ENCODE data around the gene PLPP3. TPM values are rescaled to one million over a fixed set of nuclear protein-coding genes. Genes with fewer than 3 reads are reported as not detected.

Gene PLPP3
- total RNA-seq, 2 donors from 2014 or later, result not detected

- no peaks in the 10 kb centered on the region for H3K36me3 Mint-ChIP-seq (ENCODE audit: low read depth)
- no peak for ATAC-seq (replicated peaks)
- H3K4me1 Mint-ChIP-seq, result no peaks in the 10 kb centered on the region
These were observed 68.7 kb downstream of the PLPP3 start for GRCh38 chr1:56510642-56511021.

GRCh38 chr1:56509713-56510641 is 69.4 kb downstream of the PLPP3 start:
- no peak for ATAC-seq (replicated peaks)

More at GRCh38 chr1:56510642-56511021, 68.7 kb downstream of the PLPP3 start:
- H3K27ac Mint-ChIP-seq, result no peak overlapping the region
- peaks cover 8% of the 10 kb centered on the region for H3K27me3 Mint-ChIP-seq
- no peak overlapping the region for H3K4me3 Mint-ChIP-seq
- no peaks in the 10 kb centered on the region for H3K9me3 Mint-ChIP-seq

GRCh38 chr1:56508523-56508983 is 70.8 kb downstream of the PLPP3 start:
- no peaks in the 10 kb centered on the region for H3K9me3 Mint-ChIP-seq
- no peaks in the 10 kb centered on the region for H3K36me3 Mint-ChIP-seq (ENCODE audit: low read depth)
- no peak for ATAC-seq (replicated peaks)
- no peak overlapping the region for H3K27ac Mint-ChIP-seq
- peaks cover 9% of the 10 kb centered on the region for H3K27me3 Mint-ChIP-seq
- H3K4me3 Mint-ChIP-seq, result no peak overlapping the region
- H3K4me1 Mint-ChIP-seq, result no peaks in the 10 kb centered on the region

More at GRCh38 chr1:56509713-56510641, 69.4 kb downstream of the PLPP3 start:
- Mint-ChIP-seq H3K27me3 (peaks cover 9% of the 10 kb centered on the region), H3K9me3 (no peaks in the 10 kb centered on the region), H3K4me1 (no peaks in the 10 kb centered on the region), H3K27ac (no peak overlapping the region), H3K36me3 (ENCODE audit: low read depth) (no peaks in the 10 kb centered on the region), H3K4me3 (no peak overlapping the region)

GRCh38 chr1:56507925-56508522 is 71.3 kb downstream of the PLPP3 start:
- no peak for ATAC-seq (replicated peaks)
- H3K9me3 Mint-ChIP-seq, result no peaks in the 10 kb centered on the region
- no peaks in the 10 kb centered on the region for H3K4me1 Mint-ChIP-seq
- H3K4me3 Mint-ChIP-seq, result no peak overlapping the region
- peaks cover 9% of the 10 kb centered on the region for H3K27me3 Mint-ChIP-seq
- no peaks in the 10 kb centered on the region for H3K36me3 Mint-ChIP-seq (ENCODE audit: low read depth)
- no peak overlapping the region for H3K27ac Mint-ChIP-seq

GRCh38 chr1:56506951-56507491 is 72.3 kb downstream of the PLPP3 start:
- peaks cover 9% of the 10 kb centered on the region for H3K27me3 Mint-ChIP-seq
- H3K4me1 Mint-ChIP-seq, result no peaks in the 10 kb centered on the region
- no peaks in the 10 kb centered on the region for H3K36me3 Mint-ChIP-seq (ENCODE audit: low read depth)
- no peak overlapping the region for H3K27ac Mint-ChIP-seq
- no peak for ATAC-seq (replicated peaks)
- no peaks in the 10 kb centered on the region for H3K9me3 Mint-ChIP-seq
- H3K4me3 Mint-ChIP-seq, result no peak overlapping the region

GRCh38 chr1:56505792-56506743 is 73.3 kb downstream of the PLPP3 start:
- Mint-ChIP-seq H3K27ac (no peak overlapping the region), H3K4me3 (no peak overlapping the region), H3K36me3 (ENCODE audit: low read depth) (no peaks in the 10 kb centered on the region), H3K9me3 (no peaks in the 10 kb centered on the region), H3K27me3 (peaks cover 9% of the 10 kb centered on the region), H3K4me1 (no peaks in the 10 kb centered on the region)
- no peak for ATAC-seq (replicated peaks)

GRCh38 chr1:56502700-56503245 is 76.6 kb downstream of the PLPP3 start:
- Mint-ChIP-seq H3K4me1 (no peaks in the 10 kb centered on the region), H3K4me3 (no peak overlapping the region), H3K27ac (no peak overlapping the region), H3K9me3 (no peaks in the 10 kb centered on the region), H3K36me3 (ENCODE audit: low read depth) (no peaks in the 10 kb centered on the region), H3K27me3 (peaks cover 18% of the 10 kb centered on the region)
- ATAC-seq (replicated peaks), result no peak

GRCh38 chr1:56501888-56502287 is 77.5 kb downstream of the PLPP3 start:
- Mint-ChIP-seq H3K27ac (no peak overlapping the region), H3K4me3 (no peak overlapping the region), H3K36me3 (ENCODE audit: low read depth) (no peaks in the 10 kb centered on the region), H3K4me1 (no peaks in the 10 kb centered on the region), H3K27me3 (peaks cover 18% of the 10 kb centered on the region), H3K9me3 (no peaks in the 10 kb centered on the region)
- ATAC-seq (replicated peaks), result no peak

GRCh38 chr1:56501426-56501825 is 77.9 kb downstream of the PLPP3 start:
- no peak overlapping the region for H3K4me3 Mint-ChIP-seq
- H3K27me3 Mint-ChIP-seq, result peaks cover 18% of the 10 kb centered on the region
- H3K4me1 Mint-ChIP-seq, result no peaks in the 10 kb centered on the region
- no peak overlapping the region for H3K27ac Mint-ChIP-seq
- no peaks in the 10 kb centered on the region for H3K9me3 Mint-ChIP-seq
- no peaks in the 10 kb centered on the region for H3K36me3 Mint-ChIP-seq (ENCODE audit: low read depth)
- ATAC-seq (replicated peaks), result no peak

GRCh38 chr1:56496821-56497772 is 82.3 kb downstream of the PLPP3 start:
- Mint-ChIP-seq H3K27ac (no peak overlapping the region), H3K36me3 (ENCODE audit: low read depth) (no peaks in the 10 kb centered on the region), H3K9me3 (no peaks in the 10 kb centered on the region), H3K4me1 (no peaks in the 10 kb centered on the region), H3K27me3 (peaks cover 18% of the 10 kb centered on the region), H3K4me3 (no peak overlapping the region)
- ATAC-seq (replicated peaks), result no peak

GRCh38 chr1:56496158-56496557 is 83.2 kb downstream of the PLPP3 start:
- H3K27me3 Mint-ChIP-seq, result peaks cover 18% of the 10 kb centered on the region
- H3K27ac Mint-ChIP-seq, result no peak overlapping the region
- no peaks in the 10 kb centered on the region for H3K9me3 Mint-ChIP-seq
- no peaks in the 10 kb centered on the region for H3K36me3 Mint-ChIP-seq (ENCODE audit: low read depth)
- ATAC-seq (replicated peaks), result no peak
- H3K4me3 Mint-ChIP-seq, result no peak overlapping the region
- H3K4me1 Mint-ChIP-seq, result no peaks in the 10 kb centered on the region

- H3K4me1 Mint-ChIP-seq, result no peaks in the 10 kb centered on the region
- H3K27ac Mint-ChIP-seq, result no peak overlapping the region
- ATAC-seq (replicated peaks), result no peak
- peaks cover 1% of the 10 kb centered on the region for H3K9me3 Mint-ChIP-seq
- H3K27me3 Mint-ChIP-seq, result peaks cover 18% of the 10 kb centered on the region
- H3K36me3 Mint-ChIP-seq (ENCODE audit: low read depth), result no peaks in the 10 kb centered on the region
- no peak overlapping the region for H3K4me3 Mint-ChIP-seq
These were observed 83.8 kb downstream of the PLPP3 start for GRCh38 chr1:56495538-56495937.

GRCh38 chr1:56494306-56494705 is 85.1 kb downstream of the PLPP3 start:
- no peak for ATAC-seq (replicated peaks)
- no peak overlapping the region for H3K4me3 Mint-ChIP-seq

More at GRCh38 chr1:56494306-56494705, 85.1 kb downstream of the PLPP3 start:
- Mint-ChIP-seq H3K4me1 (no peaks in the 10 kb centered on the region), H3K27me3 (peaks cover 13% of the 10 kb centered on the region), H3K9me3 (peaks cover 4% of the 10 kb centered on the region), H3K27ac (no peak overlapping the region), H3K36me3 (ENCODE audit: low read depth) (no peaks in the 10 kb centered on the region)
